Measurements from ENCODE around the gene ZIK1. TPM values are rescaled to one million over a fixed set of nuclear protein-coding genes. Genes with fewer than 3 reads are reported as not detected.

The ZIK1 gene
- total and polyA plus RNA-seq, 9 of the 15 experiments (the other 6 are each of a cell fraction or from before 2014, with no cell fraction given), result 0.03 to 0.42 (median 0.15) TPM; not detected in 1

DNA sequence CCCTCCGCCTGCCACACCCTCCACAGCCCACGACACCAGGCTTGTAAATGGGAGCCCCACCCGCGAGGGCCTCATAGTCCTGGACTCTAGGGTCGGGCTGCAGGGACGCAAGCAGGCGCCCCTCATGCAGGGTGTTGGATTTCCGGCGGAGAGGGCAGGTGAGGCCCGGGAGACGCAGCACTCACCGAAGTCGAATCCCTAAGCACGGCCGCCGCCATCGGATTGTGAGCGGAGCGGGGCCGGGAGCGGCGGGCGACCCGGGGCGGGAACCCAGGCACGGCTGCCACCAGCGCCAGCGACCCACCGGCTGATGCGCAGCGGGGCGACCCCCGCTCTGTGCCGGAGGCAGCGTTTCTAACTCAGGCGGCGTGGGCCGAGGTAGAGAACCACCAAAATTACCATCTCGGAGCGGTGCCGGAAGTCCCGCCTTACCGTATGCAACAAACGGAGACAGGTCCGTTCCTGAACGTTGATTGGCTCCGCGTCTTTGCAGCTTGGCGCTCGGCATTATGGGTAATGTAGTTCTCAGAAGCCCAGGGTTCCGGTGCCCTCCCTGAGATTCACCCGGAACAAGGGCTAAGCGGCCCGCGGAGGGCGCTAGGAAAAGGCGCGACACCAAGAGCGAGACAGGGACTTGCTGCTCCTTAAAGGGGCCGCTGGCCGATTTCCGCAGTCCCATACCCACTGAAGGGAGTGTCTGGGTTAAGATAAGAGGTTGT, 5.3 kb upstream of the ZIK1 start, which contains the start of gene ZNF416 (continued):
- TF ChIP-seq, protein P1, sequence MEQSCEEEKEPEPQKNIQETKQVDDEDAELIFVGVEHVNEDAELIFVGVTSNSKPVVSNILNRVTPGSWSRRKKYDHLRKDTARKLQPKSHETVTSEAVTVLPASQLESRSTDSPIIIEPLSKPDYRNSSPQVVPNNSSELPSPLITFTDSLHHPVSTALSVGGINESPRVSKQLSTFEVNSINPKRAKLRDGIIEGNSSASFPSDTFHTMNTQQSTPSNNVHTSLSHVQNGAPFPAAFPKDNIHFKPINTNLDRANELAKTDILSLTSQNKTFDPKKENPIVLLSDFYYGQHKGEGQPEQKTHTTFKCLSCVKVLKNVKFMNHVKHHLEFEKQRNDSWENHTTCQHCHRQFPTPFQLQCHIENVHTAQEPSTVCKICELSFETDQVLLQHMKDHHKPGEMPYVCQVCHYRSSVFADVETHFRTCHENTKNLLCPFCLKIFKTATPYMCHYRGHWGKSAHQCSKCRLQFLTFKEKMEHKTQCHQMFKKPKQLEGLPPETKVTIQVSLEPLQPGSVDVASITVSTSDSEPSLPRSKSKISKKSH (CRISPR knock-in tag; IDR thresholded peaks at IDR 0.05), result no peak
- TF ChIP-seq KAT7 (CRISPR knock-in tag; IDR thresholded peaks at IDR 0.05; ENCODE audit: borderline replicate concordance) (no peak), FOSL1 (tag; conservative IDR thresholded peaks at IDR 0.05) (no peak), NRF1 (conservative IDR thresholded peaks at IDR 0.05 in 1 of 2, IDR thresholded peaks at IDR 0.05 in 1 of 2) (no peak; a peak in 1 of 4 replicates), MCM5 (IDR thresholded peaks at IDR 0.05; ENCODE audit: low read depth) (no peak), KLF6 (CRISPR knock-in tag; IDR thresholded peaks at IDR 0.05; ENCODE audit: borderline replicate concordance) (no peak), NFIX (CRISPR knock-in tag; IDR thresholded peaks at IDR 0.05; ENCODE audit: low read depth) (no peak), RFX7 (CRISPR knock-in tag; IDR thresholded peaks at IDR 0.05) (no peak), SMARCA4 (IDR thresholded peaks at IDR 0.05) (no peak), DIDO1 (tag; IDR thresholded peaks at IDR 0.05; ENCODE audit: low read depth) (no peak), FOS (IDR thresholded peaks at IDR 0.05; ENCODE audit: extremely low read depth, insufficient read length) (peak; percentile 68), FOXA3 (CRISPR knock-in tag; conservative IDR thresholded peaks at IDR 0.05 in 1 of 2, IDR thresholded peaks at IDR 0.05 in 1 of 2) (no peak), CTBP1 (IDR thresholded peaks at IDR 0.05; ENCODE audit: borderline replicate concordance) (0 out of 2 replicates have a peak, but pooled peaks have one; percentile 50)
- TF ChIP-seq, protein P2, sequence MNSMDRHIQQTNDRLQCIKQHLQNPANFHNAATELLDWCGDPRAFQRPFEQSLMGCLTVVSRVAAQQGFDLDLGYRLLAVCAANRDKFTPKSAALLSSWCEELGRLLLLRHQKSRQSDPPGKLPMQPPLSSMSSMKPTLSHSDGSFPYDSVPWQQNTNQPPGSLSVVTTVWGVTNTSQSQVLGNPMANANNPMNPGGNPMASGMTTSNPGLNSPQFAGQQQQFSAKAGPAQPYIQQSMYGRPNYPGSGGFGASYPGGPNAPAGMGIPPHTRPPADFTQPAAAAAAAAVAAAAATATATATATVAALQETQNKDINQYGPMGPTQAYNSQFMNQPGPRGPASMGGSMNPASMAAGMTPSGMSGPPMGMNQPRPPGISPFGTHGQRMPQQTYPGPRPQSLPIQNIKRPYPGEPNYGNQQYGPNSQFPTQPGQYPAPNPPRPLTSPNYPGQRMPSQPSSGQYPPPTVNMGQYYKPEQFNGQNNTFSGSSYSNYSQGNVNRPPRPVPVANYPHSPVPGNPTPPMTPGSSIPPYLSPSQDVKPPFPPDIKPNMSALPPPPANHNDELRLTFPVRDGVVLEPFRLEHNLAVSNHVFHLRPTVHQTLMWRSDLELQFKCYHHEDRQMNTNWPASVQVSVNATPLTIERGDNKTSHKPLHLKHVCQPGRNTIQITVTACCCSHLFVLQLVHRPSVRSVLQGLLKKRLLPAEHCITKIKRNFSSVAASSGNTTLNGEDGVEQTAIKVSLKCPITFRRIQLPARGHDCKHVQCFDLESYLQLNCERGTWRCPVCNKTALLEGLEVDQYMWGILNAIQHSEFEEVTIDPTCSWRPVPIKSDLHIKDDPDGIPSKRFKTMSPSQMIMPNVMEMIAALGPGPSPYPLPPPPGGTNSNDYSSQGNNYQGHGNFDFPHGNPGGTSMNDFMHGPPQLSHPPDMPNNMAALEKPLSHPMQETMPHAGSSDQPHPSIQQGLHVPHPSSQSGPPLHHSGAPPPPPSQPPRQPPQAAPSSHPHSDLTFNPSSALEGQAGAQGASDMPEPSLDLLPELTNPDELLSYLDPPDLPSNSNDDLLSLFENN (IDR thresholded peaks at IDR 0.05; ENCODE audit: low read depth in 2 of 2, low read length in 2 of 2), result no peak
- TF ChIP-seq, protein P3, sequence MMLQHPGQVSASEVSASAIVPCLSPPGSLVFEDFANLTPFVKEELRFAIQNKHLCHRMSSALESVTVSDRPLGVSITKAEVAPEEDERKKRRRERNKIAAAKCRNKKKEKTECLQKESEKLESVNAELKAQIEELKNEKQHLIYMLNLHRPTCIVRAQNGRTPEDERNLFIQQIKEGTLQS (IDR thresholded peaks at IDR 0.05), result no peak
- TF ChIP-seq, protein P3 (CRISPR knock-in tag; conservative IDR thresholded peaks at IDR 0.05), result no peak
- TF ChIP-seq, protein P4, sequence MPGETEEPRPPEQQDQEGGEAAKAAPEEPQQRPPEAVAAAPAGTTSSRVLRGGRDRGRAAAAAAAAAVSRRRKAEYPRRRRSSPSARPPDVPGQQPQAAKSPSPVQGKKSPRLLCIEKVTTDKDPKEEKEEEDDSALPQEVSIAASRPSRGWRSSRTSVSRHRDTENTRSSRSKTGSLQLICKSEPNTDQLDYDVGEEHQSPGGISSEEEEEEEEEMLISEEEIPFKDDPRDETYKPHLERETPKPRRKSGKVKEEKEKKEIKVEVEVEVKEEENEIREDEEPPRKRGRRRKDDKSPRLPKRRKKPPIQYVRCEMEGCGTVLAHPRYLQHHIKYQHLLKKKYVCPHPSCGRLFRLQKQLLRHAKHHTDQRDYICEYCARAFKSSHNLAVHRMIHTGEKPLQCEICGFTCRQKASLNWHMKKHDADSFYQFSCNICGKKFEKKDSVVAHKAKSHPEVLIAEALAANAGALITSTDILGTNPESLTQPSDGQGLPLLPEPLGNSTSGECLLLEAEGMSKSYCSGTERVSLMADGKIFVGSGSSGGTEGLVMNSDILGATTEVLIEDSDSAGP (CRISPR knock-in tag; IDR thresholded peaks at IDR 0.05), result peak; percentile 94
- TF ChIP-seq, protein P5, sequence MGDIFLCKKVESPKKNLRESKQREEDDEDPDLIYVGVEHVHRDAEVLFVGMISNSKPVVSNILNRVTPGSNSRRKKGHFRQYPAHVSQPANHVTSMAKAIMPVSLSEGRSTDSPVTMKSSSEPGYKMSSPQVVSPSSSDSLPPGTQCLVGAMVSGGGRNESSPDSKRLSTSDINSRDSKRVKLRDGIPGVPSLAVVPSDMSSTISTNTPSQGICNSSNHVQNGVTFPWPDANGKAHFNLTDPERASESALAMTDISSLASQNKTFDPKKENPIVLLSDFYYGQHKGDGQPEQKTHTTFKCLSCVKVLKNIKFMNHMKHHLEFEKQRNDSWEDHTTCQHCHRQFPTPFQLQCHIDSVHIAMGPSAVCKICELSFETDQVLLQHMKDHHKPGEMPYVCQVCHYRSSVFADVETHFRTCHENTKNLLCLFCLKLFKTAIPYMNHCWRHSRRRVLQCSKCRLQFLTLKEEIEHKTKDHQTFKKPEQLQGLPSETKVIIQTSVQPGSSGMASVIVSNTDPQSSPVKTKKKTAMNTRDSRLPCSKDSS (IDR thresholded peaks at IDR 0.05; ENCODE audit: low read depth, partially characterized antibody), result no peak

Measured in K562 (cell line).